A549 (cell line): ENCODE measurements around the gene B3GNT5. TPM values are rescaled to one million over a fixed set of nuclear protein-coding genes. Genes with fewer than 3 reads are reported as not detected.

Experiments used
- ATAC-seq, 2 experiments: fragments of 200-7000 bp in 1 of 2; fragments of >200 bp in 1 of 2; cut with Nextera tagmentation in 1 of 2; cut with Tn5 transposase in 1 of 2; 3 replicates each; pipeline versions ENCODE4 v1.8.0 to v1.9.1; 2018 to 2020; ENCODE audit warnings: mild to moderate bottlenecking in 1 of 2, moderate library complexity in 1 of 2
- CTCF ChIA-PET: fragments of 300-600 bp; sonication (Branson Sonifier 250); formaldehyde crosslinking; extraction: SDS; loops from one replicate; lab custom pipeline; 2021; ENCODE audit warnings: antibody characterized with exemption, inconsistent platforms; lab: Yijun Ruan, JAX
- POLR2A ChIA-PET: fragments of 350-600 bp; formaldehyde crosslinking; extraction: SDS; loops from one replicate; lab custom pipeline; 2021; ENCODE audit warnings: antibody characterized with exemption, inconsistent platforms; lab: Yijun Ruan, JAX
- DNase-seq, 2 experiments: peaks; one replicate each; pipeline versions ENCODE4 v3.0.0 to v3.0.0-alpha.2; 2011 to 2016; ENCODE audit warnings: low read depth in 1 of 2, low spot score in 1 of 2
- FAIRE-seq: peaks from 2 replicates; lab custom pipeline; 2011; peaks lifted over from hg19 to GRCh38; lab: Jason Lieb, UNC
- H3K27ac ChIP-seq, 2 experiments: fragments of >200 bp; sonication (Bioruptor Twin); formaldehyde crosslinking; 3 replicates each; pipeline ENCODE4 v1.5.1; 2016 to 2017
- H3K4me1 ChIP-seq: fragments of >200 bp; sonication (Bioruptor Twin); formaldehyde crosslinking; 3 replicates; pipeline ENCODE4 v1.6.1; 2016
- H3K4me2 ChIP-seq: fragments of >200 bp; sonication (Bioruptor Twin); formaldehyde crosslinking; 3 replicates; pipeline ENCODE4 v1.6.1; 2016
- H3K4me3 ChIP-seq: fragments of >200 bp; sonication (Bioruptor Twin); formaldehyde crosslinking; 3 replicates; pipeline ENCODE4 v1.5.1; 2016
- H3K9me3 ChIP-seq: fragments of >200 bp; sonication (Bioruptor Twin); formaldehyde crosslinking; 3 replicates; pipeline ENCODE4 v1.6.1; 2016
- BHLHE40 ChIP-seq: IDR thresholded peaks from 2 replicates; pipeline ENCODE4 v1.6.1; 2012; ENCODE audit warnings: low read depth, low read length, inconsistent platforms
- CBX2 ChIP-seq: fragments of 200-600 bp; sonication (generic); IDR thresholded peaks from 2 replicates; pipeline ENCODE4 v1.6.1; 2016; ENCODE audit warnings: low read depth, mild to moderate bottlenecking, borderline replicate concordance
- EHF ChIP-seq: fragments of 250-450 bp; sonication (Bioruptor Pico); IDR thresholded peaks from 2 replicates; pipeline ENCODE4 v1.5.0; 2020; ENCODE audit warnings: mild to moderate bottlenecking
- EHMT2 ChIP-seq: fragments of 200-600 bp; sonication (generic); IDR thresholded peaks from 2 replicates; pipeline ENCODE4 v1.6.1; 2016; ENCODE audit warnings: antibody characterized with exemption, low read depth, mild to moderate bottlenecking, moderate library complexity
- EP300 ChIP-seq, 2 experiments: fragments of >200 bp; sonication (Bioruptor Twin); formaldehyde crosslinking; IDR thresholded peaks; 2 replicates in 1 of 2; 3 replicates in 1 of 2; pipeline ENCODE4 v1.6.1; 2016 to 2017
- FOSL2 ChIP-seq, 2 experiments: fragments of 450-650 bp in 1 of 2; fragments of >200 bp in 1 of 2; sonication (Bioruptor Twin) in 1 of 2; formaldehyde crosslinking; IDR thresholded peaks; 2 replicates each; pipeline versions ENCODE4 v1.5.0 to v1.6.1; 2016 to 2020; ENCODE audit warnings: mild to moderate bottlenecking in 1 of 2, moderate library complexity in 1 of 2
- HDAC2 ChIP-seq: fragments of 200-600 bp; sonication (generic); IDR thresholded peaks from 2 replicates; pipeline ENCODE4 v1.6.1; 2016
- HES2 ChIP-seq: fragments of >200 bp; sonication (Bioruptor Twin); formaldehyde crosslinking; IDR thresholded peaks from 2 replicates; pipeline ENCODE4 v1.6.1; 2016
- NPAS2 ChIP-seq: fragments of 250-450 bp; sonication (Bioruptor Pico); IDR thresholded peaks from 2 replicates; pipeline ENCODE4 v1.8.0; 2022; ENCODE audit warnings: mild to moderate bottlenecking, moderate library complexity, borderline replicate concordance
- NR3C1 ChIP-seq: fragments of >200 bp; sonication (Bioruptor Twin); formaldehyde crosslinking; IDR thresholded peaks from 3 replicates; pipeline ENCODE4 v1.6.1; 2017
- PHF8 ChIP-seq: fragments of 200-600 bp; sonication (generic); IDR thresholded peaks from 2 replicates; pipeline ENCODE4 v1.6.1; 2016; ENCODE audit warnings: low read depth, mild to moderate bottlenecking, antibody characterized with exemption, moderate library complexity, borderline replicate concordance
- POLR2AphosphoS2 ChIP-seq: conservative IDR thresholded peaks from 2 replicates; pipeline ENCODE4 v1.6.1; 2012; ENCODE audit warnings: low read length, improper control_type of control experiment, inconsistent platforms
- RCOR1 ChIP-seq: fragments of 150-350 bp; IDR thresholded peaks from 2 replicates; pipeline ENCODE4 v1.6.1; 2014; ENCODE audit warnings: antibody characterized with exemption, low read length, low read depth
- WGBS: methylation state at CpG from one replicate; pipeline ENCODE4 v1.1.6; 2017; ENCODE audit errors: missing lambda C conversion rate; 5-methylcytosine and 5-hydroxymethylcytosine counted together
- polyA plus RNA-seq, 4 experiments: library from polyadenylated mRNA; depleted of rRNA in 3 of 4; stranded (reverse); fragments of >200 nt; fragmentation: RNase III in 1 of 4; extraction: RNeasy Plus Mini Kit Qiagen cat#74134 plus additional on column Dnase treatment in 1 of 4; gene quantifications; 2 replicates in 3 of 4; 3 replicates in 1 of 4; pipeline ENCODE4 v1.2.3, GENCODE V29; 2011 to 2017
- TF ChIP-seq, protein P1 (sequence below): IDR thresholded peaks from 2 replicates; pipeline ENCODE4 v1.6.1; 2012
- TF ChIP-seq, protein P2 (sequence below): fragments of 200-600 bp; sonication (generic); IDR thresholded peaks from 2 replicates; pipeline ENCODE4 v1.6.1; 2016; ENCODE audit warnings: antibody characterized with exemption, mild to moderate bottlenecking, moderate library complexity

The B3GNT5 gene
- polyA plus RNA-seq, 2 of the 4 experiments (the other 2 are of a cell fraction): 4.7 to 11.7 TPM

DNA sequence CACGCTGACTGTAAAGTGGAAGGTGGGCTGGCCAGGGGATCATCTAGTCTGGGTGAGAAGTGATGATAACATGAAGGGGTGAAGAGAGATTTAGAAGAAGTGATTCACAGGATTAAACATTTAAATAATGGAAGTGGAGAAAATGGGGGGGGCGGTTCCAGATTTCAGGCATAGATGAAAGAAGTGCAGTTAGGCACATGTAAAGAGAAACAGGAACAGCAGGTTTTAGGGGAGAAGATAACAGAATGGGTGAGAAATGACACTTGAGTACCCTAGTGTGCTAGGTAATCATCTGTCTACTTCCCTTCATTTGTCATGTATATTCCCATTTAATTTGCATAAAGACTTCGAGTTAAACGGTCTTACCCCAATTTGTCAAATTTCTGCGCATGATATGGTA lies 15.3 kb downstream of the B3GNT5 start:
- POLR2A ChIA-PET: no interaction called here
- CTCF ChIA-PET: no interaction called here
- no peak for TF ChIP-seq POLR2AphosphoS2
- no peak for TF ChIP-seq FOSL2 (IDR thresholded peaks at IDR 0.05)
- no peak for TF ChIP-seq FOSL2 (CRISPR knock-in tag; IDR thresholded peaks at IDR 0.05)
- no peak for TF ChIP-seq EHMT2

GRCh38 chr3:183269345-183269744 lies 16.3 kb downstream of the B3GNT5 start:
- H3K4me3 ChIP-seq: no peak overlapping the region
- H3K9me3 ChIP-seq: no peaks in the 10 kb centered on the region
- FAIRE-seq (no peak), DNase-seq (no peak)
- ChIA-PET POLR2A (no interaction called here), CTCF (no interaction called here)
- no peak overlapping the region for H3K27ac ChIP-seq
- H3K4me2 ChIP-seq: no peak overlapping the region
- 94% methylated on average over 13 of the region's 13 CpGs for WGBS
- H3K4me1 ChIP-seq: peaks cover 25% of the 10 kb centered on the region
- TF ChIP-seq, protein P1, sequence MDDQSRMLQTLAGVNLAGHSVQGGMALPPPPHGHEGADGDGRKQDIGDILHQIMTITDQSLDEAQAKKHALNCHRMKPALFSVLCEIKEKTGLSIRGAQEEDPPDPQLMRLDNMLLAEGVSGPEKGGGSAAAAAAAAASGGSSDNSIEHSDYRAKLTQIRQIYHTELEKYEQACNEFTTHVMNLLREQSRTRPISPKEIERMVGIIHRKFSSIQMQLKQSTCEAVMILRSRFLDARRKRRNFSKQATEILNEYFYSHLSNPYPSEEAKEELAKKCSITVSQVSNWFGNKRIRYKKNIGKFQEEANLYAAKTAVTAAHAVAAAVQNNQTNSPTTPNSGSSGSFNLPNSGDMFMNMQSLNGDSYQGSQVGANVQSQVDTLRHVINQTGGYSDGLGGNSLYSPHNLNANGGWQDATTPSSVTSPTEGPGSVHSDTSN: no peak
- TF ChIP-seq, all 56 proteins: peak for 0
- ATAC-seq: no peak

More for the DNA sequence above, 15.3 kb downstream of the B3GNT5 start:
- H3K4me1 ChIP-seq: peaks cover 22% of the 10 kb centered on the region; the same call in 2 of the 3 replicates
- H3K4me2 ChIP-seq: no peak overlapping the region
- no peak overlapping the region for H3K4me3 ChIP-seq
- 89% methylated on average over 5 of the region's 5 CpGs for WGBS
- no peak for FAIRE-seq
- no peak for ATAC-seq
- no peak overlapping the region for H3K27ac ChIP-seq
- no peaks in the 10 kb centered on the region for H3K9me3 ChIP-seq
- DNase-seq: no peak

GRCh38 chr3:183270344-183270743 lies 17.3 kb downstream of the B3GNT5 start:
- H3K4me3 ChIP-seq: no peak overlapping the region
- TF ChIP-seq BHLHE40: no peak
- no peak for TF ChIP-seq HDAC2
- TF ChIP-seq, protein P2, sequence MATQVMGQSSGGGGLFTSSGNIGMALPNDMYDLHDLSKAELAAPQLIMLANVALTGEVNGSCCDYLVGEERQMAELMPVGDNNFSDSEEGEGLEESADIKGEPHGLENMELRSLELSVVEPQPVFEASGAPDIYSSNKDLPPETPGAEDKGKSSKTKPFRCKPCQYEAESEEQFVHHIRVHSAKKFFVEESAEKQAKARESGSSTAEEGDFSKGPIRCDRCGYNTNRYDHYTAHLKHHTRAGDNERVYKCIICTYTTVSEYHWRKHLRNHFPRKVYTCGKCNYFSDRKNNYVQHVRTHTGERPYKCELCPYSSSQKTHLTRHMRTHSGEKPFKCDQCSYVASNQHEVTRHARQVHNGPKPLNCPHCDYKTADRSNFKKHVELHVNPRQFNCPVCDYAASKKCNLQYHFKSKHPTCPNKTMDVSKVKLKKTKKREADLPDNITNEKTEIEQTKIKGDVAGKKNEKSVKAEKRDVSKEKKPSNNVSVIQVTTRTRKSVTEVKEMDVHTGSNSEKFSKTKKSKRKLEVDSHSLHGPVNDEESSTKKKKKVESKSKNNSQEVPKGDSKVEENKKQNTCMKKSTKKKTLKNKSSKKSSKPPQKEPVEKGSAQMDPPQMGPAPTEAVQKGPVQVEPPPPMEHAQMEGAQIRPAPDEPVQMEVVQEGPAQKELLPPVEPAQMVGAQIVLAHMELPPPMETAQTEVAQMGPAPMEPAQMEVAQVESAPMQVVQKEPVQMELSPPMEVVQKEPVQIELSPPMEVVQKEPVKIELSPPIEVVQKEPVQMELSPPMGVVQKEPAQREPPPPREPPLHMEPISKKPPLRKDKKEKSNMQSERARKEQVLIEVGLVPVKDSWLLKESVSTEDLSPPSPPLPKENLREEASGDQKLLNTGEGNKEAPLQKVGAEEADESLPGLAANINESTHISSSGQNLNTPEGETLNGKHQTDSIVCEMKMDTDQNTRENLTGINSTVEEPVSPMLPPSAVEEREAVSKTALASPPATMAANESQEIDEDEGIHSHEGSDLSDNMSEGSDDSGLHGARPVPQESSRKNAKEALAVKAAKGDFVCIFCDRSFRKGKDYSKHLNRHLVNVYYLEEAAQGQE: no peak
- no peak overlapping the region for H3K27ac ChIP-seq
- CTCF ChIA-PET: no interaction called here
- H3K9me3 ChIP-seq: no peaks in the 10 kb centered on the region
- WGBS: 88% methylated on average over 7 of the region's 7 CpGs
- POLR2A ChIA-PET: no interaction called here
- peaks cover 27% of the 10 kb centered on the region for H3K4me1 ChIP-seq
- no peak for FAIRE-seq
- no peak for ATAC-seq
- no peak for DNase-seq
- no peak overlapping the region for H3K4me2 ChIP-seq

DNA sequence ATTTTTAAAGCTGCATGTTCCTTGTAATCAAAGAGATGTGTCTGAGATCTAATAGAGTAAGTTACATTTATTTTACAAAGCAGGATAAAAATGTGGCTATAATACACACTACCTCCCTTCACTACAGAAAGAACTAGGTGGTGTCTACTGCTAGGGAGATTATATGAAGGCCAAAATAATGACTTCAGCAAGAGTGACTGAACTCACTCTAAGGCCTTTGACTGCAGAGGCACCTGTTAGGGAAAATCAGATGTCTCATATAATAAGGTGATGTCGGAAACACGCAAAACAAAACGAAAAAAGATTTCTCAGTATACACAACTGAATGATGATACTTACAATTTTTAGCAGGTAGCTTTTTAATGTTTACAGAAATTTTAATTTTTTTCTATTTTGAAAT lies 19.1 kb downstream of the B3GNT5 start:
- DNase-seq (no peak), ATAC-seq (no peak), FAIRE-seq (no peak)
- Histone ChIP-seq H3K4me3 (no peak overlapping the region), H3K4me2 (no peak overlapping the region), H3K9me3 (no peaks in the 10 kb centered on the region), H3K4me1 (peaks cover 20% of the 10 kb centered on the region), H3K27ac (no peak overlapping the region)
- ChIA-PET CTCF (interaction anchor here (1.7 kb wide), 1 partner anchor 13 kb away, joined by 5 read pairs; no protein-coding TSS in a partner anchor), POLR2A (no interaction called here)
- TF ChIP-seq EHF (CRISPR knock-in tag) (no peak), CBX2 (no peak), HDAC2 (no peak), BHLHE40 (no peak), EP300 (IDR thresholded peaks at IDR 0.05) (no peak), HES2 (no peak), RCOR1 (no peak), NPAS2 (CRISPR knock-in tag) (no peak), NR3C1 (no peak), PHF8 (no peak)
- 93% methylated on average over 3 of the region's 3 CpGs for WGBS
